DMS 273 (cell line): ENCODE results near the gene ICE2.

Experiments
- DNase-seq: peaks from one replicate; lab custom pipeline; 2025; ENCODE audit not compliant: unreplicated experiment; lab: John Stamatoyannopoulos, UW

ICE2 gene

DNA sequence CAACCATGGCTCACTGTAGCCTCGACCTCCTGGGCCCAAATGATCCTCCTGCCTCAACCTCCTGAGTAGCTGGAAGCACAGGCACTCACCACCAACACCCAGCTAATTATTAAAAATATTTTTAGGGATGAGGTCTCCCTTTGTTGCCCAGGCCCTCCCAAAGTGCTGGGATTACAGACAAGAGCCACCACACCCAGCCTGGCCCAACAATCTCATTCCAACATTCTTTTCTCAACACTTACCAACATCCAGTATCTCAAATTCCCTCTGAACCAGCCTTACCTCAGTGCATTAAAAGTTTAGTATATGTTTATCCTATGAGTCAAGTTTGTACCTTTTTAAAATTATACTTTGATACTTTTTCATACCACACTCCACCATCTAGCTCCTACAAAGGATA lies 106.2 kb downstream of the ICE2 start:
- DNase-seq = no peak

DNA sequence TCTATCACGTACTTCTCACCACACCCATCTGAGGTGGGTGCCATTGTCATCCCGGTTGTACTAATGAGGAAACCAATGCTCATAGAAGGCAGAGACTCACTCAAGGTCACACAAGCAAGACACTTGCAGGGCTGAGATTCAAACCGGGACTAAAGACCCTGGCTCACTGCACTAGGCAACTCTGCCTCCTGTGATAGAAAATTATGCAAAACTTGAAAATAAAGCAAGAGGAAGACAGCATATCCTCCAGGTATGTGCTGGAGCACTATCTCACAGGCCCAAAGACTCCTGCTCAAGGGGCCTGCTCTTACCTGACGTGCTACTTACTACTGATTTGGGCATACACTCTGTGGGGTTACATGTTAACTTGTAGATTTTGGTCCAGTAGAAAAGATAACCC lies 106.7 kb downstream of the ICE2 start:
- DNase-seq = no peak

DNA sequence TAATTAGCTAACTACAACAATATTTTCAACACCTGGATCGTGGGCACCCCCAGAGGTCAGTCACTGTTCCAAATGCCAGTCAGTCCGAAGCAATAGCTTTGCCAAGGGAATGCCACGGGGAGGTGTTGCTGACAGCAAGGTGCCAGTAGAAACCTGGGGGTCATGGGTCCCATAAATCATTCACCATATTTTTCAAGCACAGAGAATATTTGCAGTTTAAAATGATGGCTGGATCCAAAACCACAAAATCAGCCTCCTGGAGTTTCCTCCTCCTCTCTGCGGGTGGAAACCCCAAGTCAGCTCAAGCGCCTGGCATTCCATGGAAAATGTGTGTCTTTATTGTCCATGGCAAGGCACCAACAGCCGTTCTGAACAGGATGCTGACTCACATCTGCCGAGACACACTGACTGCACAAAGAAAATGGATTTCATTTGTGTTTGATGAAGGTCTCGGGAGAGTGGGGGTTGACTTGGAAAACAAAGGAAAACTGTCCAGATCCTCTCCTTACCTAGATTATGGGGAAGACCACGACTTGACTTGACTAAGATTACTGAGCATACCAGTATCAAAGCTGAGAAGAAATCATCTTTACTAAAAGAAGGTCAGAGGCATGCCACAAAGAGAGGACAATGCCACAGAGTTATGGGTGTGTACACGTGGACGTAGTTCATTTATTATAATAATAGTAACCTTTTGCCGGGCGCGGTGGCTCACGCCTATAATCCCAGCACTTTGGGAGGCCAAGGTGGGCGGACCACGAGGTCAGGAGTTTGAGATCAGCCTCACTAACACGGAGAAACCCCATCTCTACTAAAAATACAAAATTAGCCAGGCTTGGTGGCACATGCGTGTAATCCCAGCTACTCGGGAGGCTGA lies 107.5 kb downstream of the ICE2 start:
- peak; percentile 29 for DNase-seq

DNA sequence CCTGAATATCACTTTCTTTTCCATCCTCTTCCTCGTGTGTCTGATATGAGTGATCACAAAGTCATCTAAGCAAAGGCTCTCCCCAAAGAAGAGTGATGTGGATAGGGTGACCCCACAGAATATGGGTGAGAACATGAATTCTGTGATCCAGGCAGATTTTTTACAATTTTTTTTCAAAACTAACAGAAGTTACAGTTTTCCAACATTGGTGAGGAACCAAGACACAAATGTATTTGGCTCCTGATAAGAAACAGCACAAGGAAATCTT lies 108.1 kb downstream of the ICE2 start:
- no peak for DNase-seq

DNA sequence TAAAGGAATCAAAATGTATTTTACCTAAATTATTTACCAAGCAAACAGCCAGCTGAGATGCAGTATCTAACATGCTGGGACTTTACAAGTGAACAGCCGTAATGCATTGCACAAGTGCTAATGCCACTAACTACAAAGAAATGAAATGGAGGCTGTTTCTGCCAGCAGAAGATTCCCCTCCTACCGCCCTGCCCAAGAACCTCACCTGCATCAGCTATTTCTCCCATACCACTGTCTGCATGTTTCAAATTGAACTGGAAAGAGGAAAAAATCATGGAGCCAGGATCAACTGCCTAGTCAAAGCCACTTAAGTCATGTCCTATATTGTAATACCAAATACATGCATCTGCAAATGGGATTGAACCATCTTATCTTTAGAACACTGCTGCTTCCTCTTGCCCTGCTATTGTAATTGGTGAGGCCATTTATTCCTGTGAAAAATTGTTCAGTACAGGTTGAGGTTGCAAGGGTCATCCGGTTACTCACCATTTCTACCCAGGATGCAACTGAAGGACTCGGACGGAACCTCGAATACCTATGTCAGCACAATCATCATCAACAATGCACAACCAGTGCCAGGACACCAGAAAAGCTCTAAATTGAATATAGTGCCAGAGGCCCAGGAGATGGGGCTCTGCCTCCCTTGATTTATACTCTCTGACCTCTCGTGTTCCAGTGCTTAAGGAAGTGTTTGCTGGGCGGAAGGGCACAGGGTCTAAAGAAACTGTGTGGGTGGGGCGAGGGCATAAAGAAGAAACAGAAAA lies 108.7 kb downstream of the ICE2 start:
- DNase-seq = no peak

DNA sequence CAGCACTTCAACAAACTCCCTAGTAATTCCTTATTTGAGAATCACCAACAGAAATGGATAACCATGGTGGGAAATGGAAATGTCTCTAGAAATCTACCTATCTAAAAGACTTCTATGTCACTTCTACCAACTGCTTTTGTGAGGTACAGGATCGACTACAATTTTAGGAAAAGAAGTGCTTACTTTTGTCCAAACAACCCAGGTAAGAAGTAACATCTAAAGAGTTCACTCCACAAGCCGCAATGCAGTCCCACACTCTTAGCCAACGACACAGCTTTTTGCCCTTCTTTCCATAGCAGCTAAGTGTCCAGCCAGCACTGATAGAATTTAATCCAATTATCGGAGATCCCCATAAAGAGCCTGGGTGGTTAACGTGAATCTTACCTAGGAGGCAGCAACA lies 109.2 kb downstream of the ICE2 start:
- no peak for DNase-seq
